ENCODE measurements around the gene ZGLP1. TPM values are rescaled to one million over a fixed set of nuclear protein-coding genes. Genes with fewer than 3 reads are reported as not detected.

The ZGLP1 gene
- total RNA-seq, 4 donors from 2014 or later, result 0.75 to 8.8 (median 2.2) TPM

DNA sequence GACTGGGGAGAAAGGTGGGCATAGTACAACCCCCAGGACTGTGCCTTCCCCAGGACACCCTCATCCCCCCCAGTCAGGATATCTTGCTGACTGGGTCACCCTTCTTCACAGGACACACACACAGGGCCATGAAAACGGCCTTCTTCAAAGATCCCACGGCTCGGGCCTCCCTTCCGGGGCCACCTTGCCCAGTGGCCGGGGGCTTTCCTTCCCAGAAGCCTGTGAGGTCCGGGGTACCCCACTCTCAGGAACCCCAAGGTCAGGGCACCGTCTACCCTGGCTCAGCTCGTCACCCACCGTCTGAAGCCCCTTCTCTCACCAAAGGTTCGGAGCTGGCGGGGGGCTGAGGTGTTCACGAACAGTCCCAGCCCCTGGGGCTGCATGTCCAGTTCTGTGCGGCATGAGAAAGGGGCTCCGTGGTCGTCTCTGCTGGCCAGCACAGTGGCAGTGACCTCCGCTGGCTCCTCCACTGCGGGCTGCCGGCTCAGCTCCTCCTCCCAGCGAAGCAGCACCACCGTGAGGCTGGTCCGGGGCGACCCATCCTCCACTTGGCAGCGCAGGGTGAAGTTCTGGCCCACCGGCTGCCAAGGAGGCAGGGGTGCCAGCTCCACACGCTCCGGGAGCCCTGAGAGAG is 25.9 kb upstream of the ZGLP1 start:
- Histone ChIP-seq H3K4me1 (peaks cover 11 to 24% of the 10 kb centered on the region in 2 donors), H3K27me3 (no peaks in the 10 kb centered on the region), H3K36me3 (peaks cover 0 to 2% of the 10 kb centered on the region in 2 donors), H3K4me3 (replicated peaks in 1 of 3) (peak overlapping the region in 1 of 3 donors; percentile 75), H3K27ac (no peak overlapping the region), H3K9me3 (no peaks in the 10 kb centered on the region)
- intact Hi-C loops (cut with DNase I), result loop anchor here (5.0 kb wide), 1 partner anchor 42 kb away; no protein-coding TSS in a partner anchor
- TF ChIP-seq POLR2A (IDR thresholded peaks at IDR 0.05), result no peak
- peak; percentile 37 to 41 for DNase-seq
- WGBS, 2 donors, result 46 to 64% methylated on average over 5 to 9 of the region's 26 CpGs

DNA sequence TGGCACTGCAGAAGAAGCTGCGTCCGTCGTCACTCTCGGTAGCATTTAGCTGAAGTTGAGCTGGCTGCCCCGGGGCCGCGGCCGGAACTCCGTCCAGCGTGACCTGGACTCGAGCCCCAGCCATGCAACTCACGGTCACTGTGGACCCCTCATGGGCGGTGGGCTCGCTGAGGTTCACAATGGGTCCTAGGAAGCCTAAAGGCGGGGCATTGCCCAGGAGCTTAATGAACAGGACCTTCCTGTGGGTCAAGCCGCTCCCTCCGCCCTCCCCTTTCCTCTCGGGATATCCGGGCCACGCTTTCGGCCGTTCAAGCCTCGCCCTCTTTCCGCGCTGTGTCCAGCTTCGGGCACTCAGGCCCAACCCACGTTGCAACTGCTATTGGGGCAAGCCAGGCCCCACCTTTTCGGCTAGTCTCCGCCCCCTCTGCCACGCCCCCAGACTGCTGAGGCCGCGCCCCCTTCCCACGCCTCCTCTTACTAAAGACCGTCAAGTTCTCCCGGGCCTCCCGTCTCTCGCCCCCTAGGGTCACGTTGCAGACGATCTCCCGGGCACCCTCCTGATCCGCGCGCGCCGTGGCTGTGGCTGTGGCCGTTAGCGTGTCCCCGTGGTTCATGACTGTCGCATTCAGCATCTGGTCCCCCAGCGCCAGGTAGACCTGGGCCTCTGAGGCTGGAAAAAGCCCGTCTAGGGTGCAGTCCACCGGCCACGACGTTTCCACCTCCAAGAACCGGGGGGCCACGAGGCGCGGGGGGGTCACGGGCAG is 25.2 kb upstream of the ZGLP1 start:
- H3K9me3 ChIP-seq, result no peaks in the 10 kb centered on the region
- H3K4me1 ChIP-seq, result peaks cover 11 to 24% of the 10 kb centered on the region in 2 donors
- no peaks in the 10 kb centered on the region for H3K27me3 ChIP-seq
- WGBS, 2 donors, result 11 to 17% methylated on average over 9 to 36 of the region's 59 CpGs
- intact Hi-C loops (cut with DNase I), result loop anchor here (5.0 kb wide), 1 partner anchor 43 kb away; no protein-coding TSS in a partner anchor
- peak overlapping the region; percentile 16 to 75 (median 17) for H3K4me3 ChIP-seq (replicated peaks in 1 of 3)
- H3K27ac ChIP-seq, result peak overlapping the region; percentile 3 to 62 (median 18)
- peak; percentile 97 to 98 for DNase-seq
- TF ChIP-seq POLR2A (IDR thresholded peaks at IDR 0.05), result peak in 1 of 2 donors; percentile 74
- TF ChIP-seq, protein P1, sequence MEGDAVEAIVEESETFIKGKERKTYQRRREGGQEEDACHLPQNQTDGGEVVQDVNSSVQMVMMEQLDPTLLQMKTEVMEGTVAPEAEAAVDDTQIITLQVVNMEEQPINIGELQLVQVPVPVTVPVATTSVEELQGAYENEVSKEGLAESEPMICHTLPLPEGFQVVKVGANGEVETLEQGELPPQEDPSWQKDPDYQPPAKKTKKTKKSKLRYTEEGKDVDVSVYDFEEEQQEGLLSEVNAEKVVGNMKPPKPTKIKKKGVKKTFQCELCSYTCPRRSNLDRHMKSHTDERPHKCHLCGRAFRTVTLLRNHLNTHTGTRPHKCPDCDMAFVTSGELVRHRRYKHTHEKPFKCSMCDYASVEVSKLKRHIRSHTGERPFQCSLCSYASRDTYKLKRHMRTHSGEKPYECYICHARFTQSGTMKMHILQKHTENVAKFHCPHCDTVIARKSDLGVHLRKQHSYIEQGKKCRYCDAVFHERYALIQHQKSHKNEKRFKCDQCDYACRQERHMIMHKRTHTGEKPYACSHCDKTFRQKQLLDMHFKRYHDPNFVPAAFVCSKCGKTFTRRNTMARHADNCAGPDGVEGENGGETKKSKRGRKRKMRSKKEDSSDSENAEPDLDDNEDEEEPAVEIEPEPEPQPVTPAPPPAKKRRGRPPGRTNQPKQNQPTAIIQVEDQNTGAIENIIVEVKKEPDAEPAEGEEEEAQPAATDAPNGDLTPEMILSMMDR (IDR thresholded peaks at IDR 0.05), result peak in 1 of 6 experiments; percentile 8
- peaks cover 2 to 9% of the 10 kb centered on the region in 2 donors for H3K36me3 ChIP-seq

DNA sequence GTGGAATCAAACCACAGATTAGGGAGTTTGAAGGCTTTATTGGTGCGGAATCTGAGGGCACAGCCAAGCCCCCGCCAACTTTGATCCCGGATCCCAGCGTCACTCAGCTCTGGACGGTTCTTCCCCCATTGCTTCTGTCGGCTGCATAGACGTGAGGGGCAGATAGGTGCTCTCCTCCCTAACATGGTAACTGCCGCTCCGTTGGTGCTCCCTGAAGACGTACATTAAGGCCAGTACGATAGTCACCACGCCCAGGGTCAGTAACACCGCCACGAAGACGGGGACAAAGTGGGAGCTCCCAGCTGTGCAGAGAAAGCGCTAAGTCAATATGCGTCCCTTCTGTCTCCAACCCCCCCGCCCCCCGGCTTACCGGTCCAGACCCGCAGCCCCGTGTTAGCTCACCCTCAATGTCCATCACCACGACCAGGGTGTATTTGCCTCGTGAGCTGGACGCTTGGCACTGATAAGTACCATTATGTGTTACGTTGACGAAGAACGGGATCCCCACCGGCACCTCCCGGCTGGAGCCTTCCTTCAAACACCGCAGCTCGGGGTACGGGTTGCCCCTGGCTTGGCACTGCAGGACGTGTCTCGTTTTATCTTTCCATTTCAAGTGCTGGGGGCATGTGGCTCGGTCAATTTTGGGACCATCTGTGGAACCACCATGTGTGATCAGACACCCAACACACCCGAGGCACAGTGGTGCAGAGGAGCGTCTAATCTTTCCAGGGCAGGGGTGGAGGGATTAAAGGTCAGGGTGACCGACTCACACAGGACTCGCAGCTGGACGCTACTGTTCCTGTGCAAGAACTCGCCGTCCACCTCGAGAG is 24.4 kb upstream of the ZGLP1 start:
- 8 to 20% methylated on average over 18 to 20 of the region's 44 CpGs for WGBS, 2 donors
- no peak for DNase-seq
- intact Hi-C loops (cut with DNase I), result no loop called here

DNA sequence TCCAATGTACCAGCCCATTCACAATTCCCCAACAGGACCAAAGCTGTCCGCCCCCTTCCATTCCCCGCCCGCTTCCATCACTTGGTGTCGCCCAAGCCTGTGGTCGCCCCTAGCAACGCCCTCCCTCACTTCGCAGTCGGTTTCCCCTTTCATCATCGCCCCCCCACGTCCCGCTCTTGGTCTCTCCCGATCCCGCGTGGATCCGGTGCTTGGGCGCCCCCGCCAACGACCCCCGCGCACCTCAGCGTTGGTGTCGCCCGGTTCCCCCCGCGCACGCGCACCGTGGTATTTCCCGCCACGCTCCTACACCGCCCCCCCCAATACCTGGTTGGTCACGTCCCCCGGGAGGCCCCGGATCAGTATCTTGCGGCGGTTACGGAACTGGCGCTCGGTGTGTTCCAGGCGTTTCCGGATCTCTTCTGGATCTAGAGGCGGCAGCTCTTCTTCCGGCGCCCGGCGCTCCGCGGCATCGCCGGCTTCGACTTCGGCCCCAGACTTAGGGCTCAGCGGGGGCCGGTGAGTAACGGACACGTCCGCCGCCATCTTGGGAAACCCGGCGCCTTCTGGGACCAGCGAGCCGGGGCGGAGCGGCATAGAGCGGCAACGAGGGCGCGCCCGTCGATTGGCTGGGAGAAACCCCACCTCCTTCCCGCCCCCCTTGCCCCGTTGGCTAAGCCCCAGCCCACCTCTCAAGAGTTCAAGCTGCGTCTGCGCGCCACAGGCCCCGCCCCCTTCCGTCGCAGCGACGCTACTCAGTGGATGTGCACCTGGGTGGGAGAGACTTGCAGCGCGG is 23.5 kb upstream of the ZGLP1 start, which contains the start of gene RAVER1:
RAVER1 (minus strand) TSS at position 565 of the 793 bp plus-strand sequence; CDS start at position 543, 22 bp downstream.
- peak; percentile 97 to 98 for DNase-seq
- Histone ChIP-seq H3K4me3 (replicated peaks in 1 of 3) (peak within 1 kb of the TSS; percentile 74 to 98 (median 75)), H3K9me3 (no peaks in the 10 kb centered on the region), H3K36me3 (peaks cover 18 to 25% of the 10 kb centered on the region in 2 donors), H3K4me1 (peaks cover 11 to 24% of the 10 kb centered on the region in 2 donors), H3K27ac (peak within 1 kb of the TSS; percentile 58 to 86 (median 72)), H3K27me3 (no peaks in the 10 kb centered on the region)
- intact Hi-C loops (cut with DNase I), result no loop called here
- 0 to 2% methylated on average over 24 to 37 of the region's 82 CpGs for WGBS, 2 donors
- TF ChIP-seq, protein P1 (IDR thresholded peaks at IDR 0.05), result no peak
- TF ChIP-seq POLR2A (IDR thresholded peaks at IDR 0.05), result peak in 1 of 2 donors; percentile 65

More for the DNA sequence above, 24.4 kb upstream of the ZGLP1 start:
- Histone ChIP-seq H3K27ac (peak overlapping the region; percentile 3 to 86 (median 18)), H3K4me3 (replicated peaks in 1 of 3) (peak overlapping the region; percentile 16 to 75 (median 17)), H3K27me3 (no peaks in the 10 kb centered on the region), H3K4me1 (peaks cover 11 to 24% of the 10 kb centered on the region in 2 donors), H3K9me3 (no peaks in the 10 kb centered on the region), H3K36me3 (peaks cover 10 to 17% of the 10 kb centered on the region in 2 donors)
- TF ChIP-seq, protein P1 (IDR thresholded peaks at IDR 0.05), result no peak
- TF ChIP-seq POLR2A (IDR thresholded peaks at IDR 0.05), result peak in 1 of 2 donors; percentile 42
